Natural killer cell (primary cell): Measurements from ENCODE around the gene UQCC3. TPM values are rescaled to one million over a fixed set of nuclear protein-coding genes. Genes with fewer than 3 reads are reported as not detected.

Source experiments
- ATAC-seq, 3 donors: fragments of 150-1000 bp in 2 of 3; fragments of 200-7000 bp in 1 of 3; cut with Tn5 transposase; 1 replicate in 1 of 3; 2 replicates in 2 of 3; pipeline ENCODE4 v1.10.0; 2021; ENCODE audit warnings: mild to moderate bottlenecking in 2 of 3, moderate library complexity in 2 of 3
- DNase-seq, 2 donors: peaks; one replicate each; pipeline versions ENCODE4 v3.0.0 to v3.0.0-alpha.2; 2013 to 2021; ENCODE audit warnings: mixed read lengths in 1 of 2
- H3K27ac ChIP-seq: one replicate; pipeline ENCODE4 v1.5.1; 2013; ENCODE audit warnings: mild to moderate bottlenecking, low read length
- H3K27me3 ChIP-seq: one replicate; pipeline ENCODE4 v1.6.1; 2013; ENCODE audit warnings: low read length; ENCODE audit not compliant: control insufficient read depth, insufficient read depth
- H3K36me3 ChIP-seq: one replicate; pipeline ENCODE4 v1.6.1; 2013; ENCODE audit warnings: low read length; ENCODE audit not compliant: control insufficient read depth, insufficient read depth
- H3K4me1 ChIP-seq: one replicate; pipeline ENCODE4 v1.6.1; 2013; ENCODE audit warnings: low read length; ENCODE audit not compliant: control insufficient read depth, insufficient read depth
- H3K4me3 ChIP-seq: one replicate; pipeline ENCODE4 v1.5.1; 2013; ENCODE audit warnings: low read length
- H3K9me3 ChIP-seq: one replicate; pipeline ENCODE4 v1.6.1; 2013; ENCODE audit warnings: low read length; ENCODE audit not compliant: control insufficient read depth, insufficient read depth
- H3K27ac Mint-ChIP-seq, 2 donors: one replicate each; pipeline ENCODE4 v1.8.0; 2022; ENCODE audit warnings: mild to moderate bottlenecking in 2 of 2, mixed read lengths in 2 of 2, moderate library complexity in 1 of 2
- H3K27me3 Mint-ChIP-seq, 2 donors: one replicate each; pipeline ENCODE4 v1.8.0; 2022; ENCODE audit warnings: low read depth in 2 of 2, mixed read lengths in 2 of 2
- H3K36me3 Mint-ChIP-seq: one replicate; pipeline ENCODE4 v1.8.0; 2022; ENCODE audit warnings: mixed read lengths
- H3K4me1 Mint-ChIP-seq, 2 donors: one replicate each; pipeline ENCODE4 v1.8.0; 2022; ENCODE audit warnings: mixed read lengths in 2 of 2
- H3K4me3 Mint-ChIP-seq: one replicate; pipeline ENCODE4 v1.8.0; 2022; ENCODE audit warnings: mild to moderate bottlenecking, moderate library complexity, mixed read lengths
- H3K9me3 Mint-ChIP-seq, 2 donors: one replicate each; pipeline ENCODE4 v1.8.0; 2022; ENCODE audit warnings: mixed read lengths in 2 of 2
- WGBS: methylation state at CpG from one replicate; pipeline ENCODE4 v1.1.7; 2013; ENCODE audit warnings: missing lambda C conversion rate; ENCODE audit not compliant: insufficient coverage; 5-methylcytosine and 5-hydroxymethylcytosine counted together
- intact Hi-C: fragments of 100-400 bp; cut with micrococcal nuclease; formaldehyde crosslinking; loops from one replicate; pipeline ENCODE4 v1.14.2; 2022
- total RNA-seq, 4 donors: library from RNA; stranded (reverse); fragments of 120-200 nt in 1 of 4; gene quantifications; one replicate each; pipeline versions ENCODE4 v1.2.3 to v1.2.4, GENCODE V29; 2013 to 2022
- TF ChIP-seq, protein P1 (sequence below): fragments of 200-600 bp; IDR thresholded peaks from one replicate; pipeline ENCODE4 v1.8.0; 2022; ENCODE audit warnings: antibody characterized with exemption

The UQCC3 gene
- total RNA-seq, 3 donors from 2014 or later (not counting 1 experiment from before 2014, with no cell fraction given), result 3.9 to 5.2 (median 4.0) TPM

DNA sequence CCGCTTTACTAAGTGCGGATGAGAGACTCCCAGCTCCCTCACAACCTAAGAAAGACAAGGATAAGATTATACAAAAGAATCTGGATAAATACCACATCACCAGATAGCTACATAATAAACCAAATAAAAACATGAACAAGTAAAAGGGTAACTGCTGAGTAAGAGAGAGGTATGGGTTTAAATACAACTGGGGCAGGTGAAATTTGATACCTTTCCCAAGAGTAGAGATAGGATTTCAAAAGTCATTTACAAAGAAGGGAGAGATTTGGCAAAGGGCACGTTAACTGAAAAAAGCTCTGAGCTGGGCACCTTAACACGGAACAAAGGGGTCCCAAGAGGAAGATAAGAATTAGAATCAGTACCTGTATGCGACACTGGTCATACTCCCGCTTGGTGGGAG lies 5.7 kb downstream of the UQCC3 start:
- intact Hi-C loops, result loop anchor here (5.0 kb wide), 2 partner anchors 85 to 250 kb away; partner anchors contain the start of gene TUT1
- peaks cover 20% of the 10 kb centered on the region for H3K36me3 ChIP-seq
- H3K9me3 Mint-ChIP-seq, result no peaks in the 10 kb centered on the region
- H3K27me3 ChIP-seq, result no peaks in the 10 kb centered on the region
- 97% methylated on average over 6 of the region's 6 CpGs for WGBS
- H3K4me3 ChIP-seq, result no peak overlapping the region
- H3K4me1 ChIP-seq, result peaks cover 33% of the 10 kb centered on the region
- H3K27ac Mint-ChIP-seq, result peak overlapping the region; percentile 95 to 99
- TF ChIP-seq, protein P1, sequence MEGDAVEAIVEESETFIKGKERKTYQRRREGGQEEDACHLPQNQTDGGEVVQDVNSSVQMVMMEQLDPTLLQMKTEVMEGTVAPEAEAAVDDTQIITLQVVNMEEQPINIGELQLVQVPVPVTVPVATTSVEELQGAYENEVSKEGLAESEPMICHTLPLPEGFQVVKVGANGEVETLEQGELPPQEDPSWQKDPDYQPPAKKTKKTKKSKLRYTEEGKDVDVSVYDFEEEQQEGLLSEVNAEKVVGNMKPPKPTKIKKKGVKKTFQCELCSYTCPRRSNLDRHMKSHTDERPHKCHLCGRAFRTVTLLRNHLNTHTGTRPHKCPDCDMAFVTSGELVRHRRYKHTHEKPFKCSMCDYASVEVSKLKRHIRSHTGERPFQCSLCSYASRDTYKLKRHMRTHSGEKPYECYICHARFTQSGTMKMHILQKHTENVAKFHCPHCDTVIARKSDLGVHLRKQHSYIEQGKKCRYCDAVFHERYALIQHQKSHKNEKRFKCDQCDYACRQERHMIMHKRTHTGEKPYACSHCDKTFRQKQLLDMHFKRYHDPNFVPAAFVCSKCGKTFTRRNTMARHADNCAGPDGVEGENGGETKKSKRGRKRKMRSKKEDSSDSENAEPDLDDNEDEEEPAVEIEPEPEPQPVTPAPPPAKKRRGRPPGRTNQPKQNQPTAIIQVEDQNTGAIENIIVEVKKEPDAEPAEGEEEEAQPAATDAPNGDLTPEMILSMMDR, result no peak
- H3K36me3 Mint-ChIP-seq, result peaks cover 6% of the 10 kb centered on the region
- H3K27me3 Mint-ChIP-seq, result no peaks in the 10 kb centered on the region
- peaks cover 29 to 40% of the 10 kb centered on the region in 2 donors for H3K4me1 Mint-ChIP-seq
- peak overlapping the region; percentile 93 for H3K4me3 Mint-ChIP-seq
- no peaks in the 10 kb centered on the region for H3K9me3 ChIP-seq
- ATAC-seq (no peak), DNase-seq (no peak)
- no peak overlapping the region for H3K27ac ChIP-seq

DNA sequence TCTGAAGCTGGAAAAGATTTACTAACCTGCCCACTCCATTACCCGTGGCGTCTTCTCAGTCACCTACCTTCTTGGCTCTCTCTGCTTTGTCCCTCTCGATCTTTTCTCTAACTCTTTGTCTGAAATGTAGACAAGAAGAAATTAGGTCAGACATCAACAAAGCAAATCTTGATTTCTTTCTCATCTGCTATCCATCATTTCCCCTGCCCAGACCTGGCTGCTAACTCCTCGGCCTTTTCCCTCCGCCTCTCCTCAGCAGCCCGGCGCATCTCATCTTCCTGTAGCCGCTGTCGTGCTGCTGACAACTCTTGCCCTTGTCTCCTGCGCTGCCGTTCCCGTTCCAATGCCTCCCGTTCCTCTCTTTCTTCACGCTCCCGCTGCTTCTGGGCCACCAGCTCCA lies 6.2 kb downstream of the UQCC3 start:
- peaks cover 27% of the 10 kb centered on the region for H3K4me1 ChIP-seq
- Mint-ChIP-seq H3K4me1 (peaks cover 26 to 34% of the 10 kb centered on the region in 2 donors), H3K9me3 (no peaks in the 10 kb centered on the region), H3K36me3 (peaks cover 6% of the 10 kb centered on the region), H3K27me3 (no peaks in the 10 kb centered on the region), H3K4me3 (peak overlapping the region; percentile 93), H3K27ac (peak overlapping the region; percentile 95 to 99)
- H3K27me3 ChIP-seq, result no peaks in the 10 kb centered on the region
- peaks cover 20% of the 10 kb centered on the region for H3K36me3 ChIP-seq
- intact Hi-C loops, result loop anchor here (5.0 kb wide), 2 partner anchors 85 to 250 kb away; partner anchors contain the start of gene TUT1
- H3K27ac ChIP-seq, result peak overlapping the region; percentile 95
- no peaks in the 10 kb centered on the region for H3K9me3 ChIP-seq
- TF ChIP-seq, protein P1, result no peak
- 95% methylated on average over 15 of the region's 15 CpGs for WGBS
- no peak for ATAC-seq
- no peak overlapping the region for H3K4me3 ChIP-seq
- DNase-seq, result no peak

DNA sequence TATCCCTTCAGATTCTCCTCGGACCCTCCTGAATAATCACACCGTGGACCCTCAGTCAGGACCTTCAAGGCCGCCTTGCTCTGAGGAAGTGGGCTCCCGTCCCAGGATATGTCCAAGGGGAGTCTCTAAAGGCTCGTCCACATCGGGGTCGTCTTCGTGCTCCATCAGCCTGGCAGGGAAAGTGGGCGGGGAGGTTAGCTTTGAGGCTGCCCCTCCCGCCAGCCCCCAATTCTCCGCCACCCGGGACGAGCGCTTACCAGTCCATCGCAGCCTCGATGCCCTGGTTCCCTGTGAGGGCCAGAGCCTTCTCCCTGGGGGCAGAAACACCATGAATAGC lies 6.9 kb downstream of the UQCC3 start:
- Histone ChIP-seq H3K36me3 (peaks cover 20% of the 10 kb centered on the region), H3K27ac (peak overlapping the region; percentile 95), H3K9me3 (no peaks in the 10 kb centered on the region), H3K4me3 (peak overlapping the region; percentile 98), H3K4me1 (peaks cover 21% of the 10 kb centered on the region), H3K27me3 (no peaks in the 10 kb centered on the region)
- no peak for ATAC-seq
- no peaks in the 10 kb centered on the region for H3K9me3 Mint-ChIP-seq
- H3K27ac Mint-ChIP-seq, result peak overlapping the region; percentile 95 to 99
- WGBS, result 4% methylated on average over 16 of the region's 16 CpGs
- H3K4me1 Mint-ChIP-seq, result peaks cover 26 to 31% of the 10 kb centered on the region in 2 donors
- intact Hi-C loops, result loop anchor here (5.0 kb wide), 2 partner anchors 86 to 251 kb away; partner anchors contain the start of gene TUT1
- no peak for DNase-seq
- TF ChIP-seq, protein P1, result no peak
- peaks cover 6% of the 10 kb centered on the region for H3K36me3 Mint-ChIP-seq
- no peaks in the 10 kb centered on the region for H3K27me3 Mint-ChIP-seq
- H3K4me3 Mint-ChIP-seq, result peak overlapping the region; percentile 93
